K562 (cell line): ENCODE results near the gene MMP23B.

Experiments used
- EZH2 ChIP-seq: IDR thresholded peaks from 2 replicates; pipeline ENCODE4 v1.6.1; 2012; ENCODE audit warnings: low read depth, mild to moderate bottlenecking, inconsistent platforms, low read length, borderline replicate concordance
- HDAC6 ChIP-seq: IDR thresholded peaks from 2 replicates; pipeline ENCODE4 v1.6.1; 2012; ENCODE audit warnings: low read depth, mild to moderate bottlenecking, control low read depth, inconsistent platforms, low read length, moderate library complexity
- PCBP1 ChIP-seq: fragments of 200-400 bp; formaldehyde crosslinking; IDR thresholded peaks from 2 replicates; pipeline ENCODE4 v1.6.1; 2018; ENCODE audit warnings: mild to moderate bottlenecking, low read depth, low read length; ENCODE audit not compliant: poor library complexity, severe bottlenecking
- SMC3 ChIP-seq: conservative IDR thresholded peaks from 2 replicates; pipeline ENCODE4 v1.6.1; 2011; ENCODE audit warnings: low read depth, low read length, improper control_type of control experiment; ENCODE audit not compliant: insufficient read depth
- XRCC5 ChIP-seq: fragments of 200-400 bp; formaldehyde crosslinking; IDR thresholded peaks from 2 replicates; pipeline ENCODE4 v1.6.1; 2017; ENCODE audit warnings: low read depth, mild to moderate bottlenecking, low read length
- TF ChIP-seq, protein P1 (sequence below), 2 experiments: fragments of 450-650 bp; IDR thresholded peaks; 2 replicates each; pipeline ENCODE4 v1.6.1; 2016

DNA sequence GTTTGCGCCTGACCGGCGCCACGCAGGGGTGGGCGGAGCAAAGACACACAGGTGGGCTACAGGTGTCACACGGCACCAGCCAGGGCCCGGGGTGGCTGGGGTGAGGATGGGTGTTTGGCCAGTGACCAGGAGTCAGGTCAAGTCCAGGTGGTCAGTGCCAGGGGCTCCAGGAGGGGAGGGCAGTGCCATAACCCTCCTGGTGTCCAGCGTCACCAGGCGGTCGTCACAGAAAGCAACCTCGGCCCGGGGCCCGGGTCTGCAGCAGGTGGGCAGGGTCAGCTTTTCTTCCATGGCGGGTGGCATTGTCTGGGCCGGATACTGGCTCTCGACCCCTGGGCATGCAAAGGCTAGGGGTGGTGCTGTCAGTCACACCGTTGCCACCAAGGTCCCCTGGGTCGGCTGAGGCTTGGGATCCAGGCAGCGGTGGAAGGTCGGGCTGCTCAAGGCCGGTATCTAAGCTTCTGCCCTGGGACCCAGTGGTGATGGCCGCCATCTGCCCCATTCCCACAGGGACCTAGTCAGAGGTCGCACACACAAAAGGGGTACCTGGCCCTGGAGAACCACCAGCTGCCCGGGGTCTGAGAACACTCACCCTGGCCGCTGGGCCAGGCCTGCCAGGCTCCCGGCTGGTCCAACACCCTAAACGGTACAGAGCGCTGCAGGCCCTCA is 33.8 kb upstream of the MMP23B start:
- no peak for TF ChIP-seq PCBP1
- TF ChIP-seq XRCC5 = no peak
- no peak for TF ChIP-seq SMC3
- no peak for TF ChIP-seq HDAC6
- TF ChIP-seq, protein P1, sequence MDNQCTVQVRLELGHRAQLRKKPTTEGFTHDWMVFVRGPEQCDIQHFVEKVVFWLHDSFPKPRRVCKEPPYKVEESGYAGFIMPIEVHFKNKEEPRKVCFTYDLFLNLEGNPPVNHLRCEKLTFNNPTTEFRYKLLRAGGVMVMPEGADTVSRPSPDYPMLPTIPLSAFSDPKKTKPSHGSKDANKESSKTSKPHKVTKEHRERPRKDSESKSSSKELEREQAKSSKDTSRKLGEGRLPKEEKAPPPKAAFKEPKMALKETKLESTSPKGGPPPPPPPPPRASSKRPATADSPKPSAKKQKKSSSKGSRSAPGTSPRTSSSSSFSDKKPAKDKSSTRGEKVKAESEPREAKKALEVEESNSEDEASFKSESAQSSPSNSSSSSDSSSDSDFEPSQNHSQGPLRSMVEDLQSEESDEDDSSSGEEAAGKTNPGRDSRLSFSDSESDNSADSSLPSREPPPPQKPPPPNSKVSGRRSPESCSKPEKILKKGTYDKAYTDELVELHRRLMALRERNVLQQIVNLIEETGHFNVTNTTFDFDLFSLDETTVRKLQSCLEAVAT (IDR thresholded peaks at IDR 0.05) = no peak
- no peak for TF ChIP-seq EZH2
